Upper lobe of left lung (tissue), 4 donors: ENCODE measurements around the gene FNTB.

Experiments
- CTCF ChIP-seq, 6 experiments: fragments of 450-650 bp in 4 of 6; fragments of 200-600 bp in 2 of 6; sonication (generic) in 2 of 6; IDR thresholded peaks; one replicate each; pipeline ENCODE4 v1.5.1; 2016 to 2019; ENCODE audit warnings: antibody characterized with exemption in 6 of 6
- EP300 ChIP-seq, 4 donors: sonication (generic); formaldehyde crosslinking; IDR thresholded peaks; one replicate each; pipeline ENCODE4 v1.5.1; 2017; ENCODE audit warnings: antibody characterized with exemption in 4 of 4, control low read depth in 2 of 4
- POLR2A ChIP-seq, 4 donors: fragments of 450-650 bp; IDR thresholded peaks; one replicate each; pipeline ENCODE4 v1.5.1; 2016 to 2017; ENCODE audit warnings: antibody characterized with exemption in 4 of 4, mild to moderate bottlenecking in 2 of 4
- POLR2AphosphoS5 ChIP-seq, 2 donors: sonication (generic); formaldehyde crosslinking; IDR thresholded peaks; one replicate each; pipeline ENCODE4 v1.5.1; 2017; ENCODE audit warnings: antibody characterized with exemption in 2 of 2

- TF ChIP-seq EP300 (IDR thresholded peaks at IDR 0.05): no peak
- peak in 2 of 6 experiments; percentile 22 to 28 for TF ChIP-seq CTCF (IDR thresholded peaks at IDR 0.05)
- no peak for TF ChIP-seq POLR2A (IDR thresholded peaks at IDR 0.05)
- TF ChIP-seq POLR2AphosphoS5 (IDR thresholded peaks at IDR 0.05): no peak
Measured at GRCh38 chr14:64937821-64938193, 48.9 kb upstream of the FNTB start.
